A549 (cell line): ENCODE data around the gene BCL11B. TPM values are rescaled to one million over a fixed set of nuclear protein-coding genes. Genes with fewer than 3 reads are reported as not detected.

Experiments
- ATAC-seq, 2 experiments: fragments of 200-7000 bp in 1 of 2; fragments of >200 bp in 1 of 2; cut with Nextera tagmentation in 1 of 2; cut with Tn5 transposase in 1 of 2; 3 replicates each; pipeline versions ENCODE4 v1.8.0 to v1.9.1; 2018 to 2020; ENCODE audit warnings: mild to moderate bottlenecking in 1 of 2, moderate library complexity in 1 of 2
- CTCF ChIA-PET: fragments of 300-600 bp; sonication (Branson Sonifier 250); formaldehyde crosslinking; extraction: SDS; loops from one replicate; lab custom pipeline; 2021; ENCODE audit warnings: antibody characterized with exemption, inconsistent platforms; lab: Yijun Ruan, JAX
- POLR2A ChIA-PET: fragments of 350-600 bp; formaldehyde crosslinking; extraction: SDS; loops from one replicate; lab custom pipeline; 2021; ENCODE audit warnings: antibody characterized with exemption, inconsistent platforms; lab: Yijun Ruan, JAX
- DNase-seq, 2 experiments: peaks; one replicate each; pipeline versions ENCODE4 v3.0.0 to v3.0.0-alpha.2; 2011 to 2016; ENCODE audit warnings: low read depth in 1 of 2, low spot score in 1 of 2
- FAIRE-seq: peaks from 2 replicates; lab custom pipeline; 2011; peaks lifted over from hg19 to GRCh38; lab: Jason Lieb, UNC
- H3K27ac ChIP-seq, 2 experiments: fragments of >200 bp; sonication (Bioruptor Twin); formaldehyde crosslinking; 3 replicates each; pipeline ENCODE4 v1.5.1; 2016 to 2017
- H3K4me1 ChIP-seq: fragments of >200 bp; sonication (Bioruptor Twin); formaldehyde crosslinking; 3 replicates; pipeline ENCODE4 v1.6.1; 2016
- H3K4me2 ChIP-seq: fragments of >200 bp; sonication (Bioruptor Twin); formaldehyde crosslinking; 3 replicates; pipeline ENCODE4 v1.6.1; 2016
- H3K4me3 ChIP-seq: fragments of >200 bp; sonication (Bioruptor Twin); formaldehyde crosslinking; 3 replicates; pipeline ENCODE4 v1.5.1; 2016
- H3K9me3 ChIP-seq: fragments of >200 bp; sonication (Bioruptor Twin); formaldehyde crosslinking; 3 replicates; pipeline ENCODE4 v1.6.1; 2016
- ATOH8 ChIP-seq: fragments of 250-450 bp; sonication (Bioruptor Pico); IDR thresholded peaks from 2 replicates; pipeline ENCODE4 v1.5.0; 2020; ENCODE audit warnings: low read depth, mild to moderate bottlenecking, moderate library complexity
- BCL3 ChIP-seq: fragments of >200 bp; sonication (Bioruptor Twin); formaldehyde crosslinking; IDR thresholded peaks from 3 replicates; pipeline ENCODE4 v1.6.1; 2016
- CTCF ChIP-seq: fragments of >200 bp; sonication (Bioruptor Twin); formaldehyde crosslinking; IDR thresholded peaks from 3 replicates; pipeline ENCODE4 v1.5.1; 2016
- E2F6 ChIP-seq: IDR thresholded peaks from 2 replicates; pipeline ENCODE4 v1.6.1; 2012; ENCODE audit warnings: low read depth, borderline replicate concordance
- FOSB ChIP-seq: fragments of 250-450 bp; sonication (Bioruptor Pico); IDR thresholded peaks from 2 replicates; pipeline ENCODE4 v1.5.0; 2020; ENCODE audit warnings: mild to moderate bottlenecking, moderate library complexity
- FOSL2 ChIP-seq, 2 experiments: fragments of 450-650 bp in 1 of 2; fragments of >200 bp in 1 of 2; sonication (Bioruptor Twin) in 1 of 2; formaldehyde crosslinking; IDR thresholded peaks; 2 replicates each; pipeline versions ENCODE4 v1.5.0 to v1.6.1; 2016 to 2020; ENCODE audit warnings: mild to moderate bottlenecking in 1 of 2, moderate library complexity in 1 of 2
- FOXS1 ChIP-seq: fragments of 250-450 bp; sonication (Bioruptor Pico); IDR thresholded peaks from 2 replicates; pipeline ENCODE4 v1.5.0; 2020; ENCODE audit warnings: mild to moderate bottlenecking, moderate library complexity
- GATA3 ChIP-seq: IDR thresholded peaks from 2 replicates; pipeline ENCODE4 v1.6.1; 2012; ENCODE audit warnings: borderline replicate concordance
- HES2 ChIP-seq: fragments of >200 bp; sonication (Bioruptor Twin); formaldehyde crosslinking; IDR thresholded peaks from 2 replicates; pipeline ENCODE4 v1.6.1; 2016
- HEYL ChIP-seq: fragments of 250-450 bp; sonication (Bioruptor Pico); IDR thresholded peaks from 2 replicates; pipeline ENCODE4 v1.8.0; 2021; ENCODE audit warnings: mild to moderate bottlenecking, moderate library complexity
- HOXB5 ChIP-seq: fragments of 250-450 bp; sonication (Bioruptor Pico); IDR thresholded peaks from 2 replicates; pipeline ENCODE4 v1.5.0; 2020; ENCODE audit warnings: mild to moderate bottlenecking, moderate library complexity
- JUN ChIP-seq, 2 experiments: fragments of >200 bp; sonication (Bioruptor Twin); formaldehyde crosslinking; IDR thresholded peaks; 2 replicates in 1 of 2; 3 replicates in 1 of 2; pipeline ENCODE4 v1.6.1; 2016 to 2017
- JUNB ChIP-seq: fragments of >200 bp; sonication (Bioruptor Twin); formaldehyde crosslinking; IDR thresholded peaks from 2 replicates; pipeline ENCODE4 v1.6.1; 2016
- MAFK ChIP-seq: fragments of 450-650 bp; IDR thresholded peaks from 2 replicates; pipeline ENCODE4 v1.6.1; 2014; ENCODE audit not compliant: partially characterized antibody
- MAZ ChIP-seq: fragments of 150-350 bp; IDR thresholded peaks from 2 replicates; pipeline ENCODE4 v1.6.1; 2014; ENCODE audit warnings: antibody characterized with exemption, low read depth, low read length, borderline replicate concordance
- NFE2L2 ChIP-seq: fragments of 150-350 bp; conservative IDR thresholded peaks from 2 replicates; pipeline ENCODE4 v1.6.1; 2014; ENCODE audit warnings: low read length
- NR3C1 ChIP-seq: fragments of >200 bp; sonication (Bioruptor Twin); formaldehyde crosslinking; IDR thresholded peaks from 3 replicates; pipeline ENCODE4 v1.6.1; 2017
- PBX3 ChIP-seq: IDR thresholded peaks from 2 replicates; pipeline ENCODE4 v1.6.1; 2012
- PHF8 ChIP-seq: fragments of 200-600 bp; sonication (generic); IDR thresholded peaks from 2 replicates; pipeline ENCODE4 v1.6.1; 2016; ENCODE audit warnings: low read depth, mild to moderate bottlenecking, antibody characterized with exemption, moderate library complexity, borderline replicate concordance
- RAD21 ChIP-seq, 2 experiments: fragments of >200 bp in 1 of 2; sonication (Bioruptor Twin) in 1 of 2; formaldehyde crosslinking in 1 of 2; IDR thresholded peaks in 1 of 2; conservative IDR thresholded peaks in 1 of 2; 2 replicates in 1 of 2; 3 replicates in 1 of 2; pipeline ENCODE4 v1.6.1; 2012 to 2018; ENCODE audit warnings: inconsistent platforms in 1 of 2
- RNF2 ChIP-seq: fragments of 200-600 bp; sonication (generic); IDR thresholded peaks from 2 replicates; pipeline ENCODE4 v1.6.1; 2016; ENCODE audit warnings: low read depth, mild to moderate bottlenecking, antibody characterized with exemption, moderate library complexity, borderline replicate concordance
- SREBF2 ChIP-seq: fragments of 450-650 bp; IDR thresholded peaks from 2 replicates; pipeline ENCODE4 v1.6.1; 2014; ENCODE audit warnings: mild to moderate bottlenecking, moderate library complexity
- TP53 ChIP-seq: fragments of 250-450 bp; sonication (Bioruptor Pico); IDR thresholded peaks from 2 replicates; pipeline ENCODE4 v1.5.0; 2021; ENCODE audit warnings: mild to moderate bottlenecking, moderate library complexity
- USF2 ChIP-seq: fragments of 450-650 bp; IDR thresholded peaks from 2 replicates; pipeline ENCODE4 v1.6.1; 2014; ENCODE audit warnings: antibody characterized with exemption
- ZC3H11A ChIP-seq: fragments of 450-650 bp; IDR thresholded peaks from 2 replicates; pipeline ENCODE4 v1.6.1; 2014; ENCODE audit warnings: antibody characterized with exemption, mild to moderate bottlenecking
- ZFP36 ChIP-seq: fragments of 450-650 bp; IDR thresholded peaks from 2 replicates; pipeline ENCODE4 v1.6.1; 2014; ENCODE audit warnings: borderline replicate concordance; ENCODE audit not compliant: partially characterized antibody
- ZNF302 ChIP-seq: fragments of 250-450 bp; sonication (Bioruptor Pico); IDR thresholded peaks from 2 replicates; pipeline ENCODE4 v1.9.0; 2021; ENCODE audit warnings: inconsistent platforms, mild to moderate bottlenecking, moderate library complexity
- ZSCAN20 ChIP-seq: fragments of 250-450 bp; sonication (Bioruptor Pico); IDR thresholded peaks from 2 replicates; pipeline ENCODE4 v1.8.0; 2022; ENCODE audit warnings: mild to moderate bottlenecking, moderate library complexity
- WGBS: methylation state at CpG from one replicate; pipeline ENCODE4 v1.1.6; 2017; ENCODE audit errors: missing lambda C conversion rate; 5-methylcytosine and 5-hydroxymethylcytosine counted together
- polyA plus RNA-seq, 4 experiments: library from polyadenylated mRNA; depleted of rRNA in 3 of 4; stranded (reverse); fragments of >200 nt; fragmentation: RNase III in 1 of 4; extraction: RNeasy Plus Mini Kit Qiagen cat#74134 plus additional on column Dnase treatment in 1 of 4; gene quantifications; 2 replicates in 3 of 4; 3 replicates in 1 of 4; pipeline ENCODE4 v1.2.3, GENCODE V29; 2011 to 2017

BCL11B gene
- polyA plus RNA-seq, 2 of the 4 experiments (the other 2 are of a cell fraction) = 0.43 to 0.49 TPM

GRCh38 chr14:99212199-99212598, 59.8 kb downstream of the BCL11B start:
- Histone ChIP-seq H3K4me1 (no peaks in the 10 kb centered on the region), H3K27ac (no peak overlapping the region), H3K4me3 (no peak overlapping the region), H3K4me2 (no peak overlapping the region), H3K9me3 (no peaks in the 10 kb centered on the region)
- DNase-seq (no peak), ATAC-seq (no peak), FAIRE-seq (no peak)
- TF ChIP-seq FOSL2 (IDR thresholded peaks at IDR 0.05) (no peak), FOSL2 (CRISPR knock-in tag; IDR thresholded peaks at IDR 0.05) (no peak), HEYL (CRISPR knock-in tag) (no peak), NFE2L2 (no peak), SREBF2 (no peak), HOXB5 (CRISPR knock-in tag) (no peak), ATOH8 (CRISPR knock-in tag) (no peak), ZC3H11A (no peak), PHF8 (no peak), RAD21 (conservative IDR thresholded peaks at IDR 0.05 in 1 of 2, IDR thresholded peaks at IDR 0.05 in 1 of 2) (no peak), JUNB (no peak), MAFK (no peak), FOXS1 (CRISPR knock-in tag) (no peak), JUN (IDR thresholded peaks at IDR 0.05) (no peak), ZFP36 (no peak), PBX3 (no peak), GATA3 (no peak), BCL3 (no peak), CTCF (no peak), E2F6 (no peak)
- ChIA-PET POLR2A (no interaction called here), CTCF (interaction anchor here (1.0 kb wide), 1 partner anchor 10 kb away, joined by 3 read pairs; no protein-coding TSS in a partner anchor)
- 71% methylated on average over 5 of the region's 7 CpGs for WGBS

GRCh38 chr14:99211410-99211809, 60.6 kb downstream of the BCL11B start:
- DNase-seq (no peak), ATAC-seq (no peak), FAIRE-seq (no peak)
- ChIA-PET CTCF (interaction anchor here (1.0 kb wide), 1 partner anchor 9 kb away, joined by 3 read pairs; no protein-coding TSS in a partner anchor), POLR2A (no interaction called here)
- Histone ChIP-seq H3K4me3 (no peak overlapping the region), H3K4me2 (no peak overlapping the region), H3K27ac (no peak overlapping the region), H3K9me3 (no peaks in the 10 kb centered on the region), H3K4me1 (no peaks in the 10 kb centered on the region)
- WGBS = 54% methylated on average over 9 of the region's 9 CpGs
- TF ChIP-seq ZSCAN20 (CRISPR knock-in tag) = no peak
- no peak for TF ChIP-seq RNF2
- TF ChIP-seq NR3C1 = no peak
- no peak for TF ChIP-seq MAZ
- no peak for TF ChIP-seq JUNB
- TF ChIP-seq TP53 (CRISPR knock-in tag) = no peak
- no peak for TF ChIP-seq USF2
- TF ChIP-seq RAD21 (conservative IDR thresholded peaks at IDR 0.05 in 1 of 2, IDR thresholded peaks at IDR 0.05 in 1 of 2) = no peak
- no peak for TF ChIP-seq HES2
- no peak for TF ChIP-seq FOSB
- no peak for TF ChIP-seq GATA3
- no peak for TF ChIP-seq ZNF302 (CRISPR knock-in tag)
- TF ChIP-seq ATOH8 (CRISPR knock-in tag) = no peak
- no peak for TF ChIP-seq PHF8
